ENCODE results near the gene XPR1.

Gene XPR1

DNA sequence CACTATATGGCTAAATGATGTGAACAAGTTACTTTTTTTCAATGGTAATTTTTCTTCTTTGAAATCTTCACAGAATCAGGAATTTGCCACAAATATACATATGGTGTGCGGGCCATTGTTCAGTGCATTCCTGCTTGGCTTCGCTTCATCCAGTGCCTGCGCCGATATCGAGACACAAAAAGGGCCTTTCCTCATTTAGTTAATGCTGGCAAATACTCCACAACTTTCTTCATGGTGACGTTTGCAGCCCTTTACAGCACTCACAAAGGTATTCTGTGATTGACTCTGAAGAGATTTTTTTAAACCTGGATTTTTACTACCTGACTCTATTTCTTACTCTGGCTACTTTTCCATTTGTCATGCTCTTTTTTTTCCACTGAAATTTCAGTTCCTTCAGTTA lies 204.6 kb downstream of the XPR1 start:
- TF ChIP-seq, protein P1, sequence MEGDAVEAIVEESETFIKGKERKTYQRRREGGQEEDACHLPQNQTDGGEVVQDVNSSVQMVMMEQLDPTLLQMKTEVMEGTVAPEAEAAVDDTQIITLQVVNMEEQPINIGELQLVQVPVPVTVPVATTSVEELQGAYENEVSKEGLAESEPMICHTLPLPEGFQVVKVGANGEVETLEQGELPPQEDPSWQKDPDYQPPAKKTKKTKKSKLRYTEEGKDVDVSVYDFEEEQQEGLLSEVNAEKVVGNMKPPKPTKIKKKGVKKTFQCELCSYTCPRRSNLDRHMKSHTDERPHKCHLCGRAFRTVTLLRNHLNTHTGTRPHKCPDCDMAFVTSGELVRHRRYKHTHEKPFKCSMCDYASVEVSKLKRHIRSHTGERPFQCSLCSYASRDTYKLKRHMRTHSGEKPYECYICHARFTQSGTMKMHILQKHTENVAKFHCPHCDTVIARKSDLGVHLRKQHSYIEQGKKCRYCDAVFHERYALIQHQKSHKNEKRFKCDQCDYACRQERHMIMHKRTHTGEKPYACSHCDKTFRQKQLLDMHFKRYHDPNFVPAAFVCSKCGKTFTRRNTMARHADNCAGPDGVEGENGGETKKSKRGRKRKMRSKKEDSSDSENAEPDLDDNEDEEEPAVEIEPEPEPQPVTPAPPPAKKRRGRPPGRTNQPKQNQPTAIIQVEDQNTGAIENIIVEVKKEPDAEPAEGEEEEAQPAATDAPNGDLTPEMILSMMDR (IDR thresholded peaks at IDR 0.05; ENCODE audit: low read length, missing control alignments): no peak
- no peak overlapping the region for H3K4me3 ChIP-seq (replicated peaks; ENCODE audit: low read depth, low read length)
- DNase-seq (ENCODE audit: low read depth): no peak

DNA sequence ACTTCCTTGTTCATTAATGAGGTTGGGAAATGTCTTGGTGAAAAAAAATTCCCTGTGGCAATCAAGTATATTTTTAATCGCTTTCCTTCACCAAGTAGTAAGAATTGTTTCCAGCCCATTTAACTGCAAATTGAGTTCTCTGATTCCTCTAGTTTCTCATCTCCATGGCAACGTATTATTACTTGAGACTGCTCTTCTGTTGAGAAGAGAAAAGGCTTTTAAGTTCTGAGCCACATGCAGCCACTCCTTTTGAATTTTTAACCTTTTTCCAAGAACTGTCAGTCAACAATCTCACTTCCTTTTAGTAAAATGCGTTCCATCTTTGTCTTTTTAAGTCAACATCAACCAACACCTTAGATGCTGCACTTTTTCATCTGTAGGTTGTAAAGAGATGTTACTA lies 205.2 kb downstream of the XPR1 start:
- TF ChIP-seq, protein P1 (IDR thresholded peaks at IDR 0.05; ENCODE audit: low read length, missing control alignments): no peak
- DNase-seq (ENCODE audit: low read depth): no peak
- no peak overlapping the region for H3K4me3 ChIP-seq (replicated peaks; ENCODE audit: low read depth, low read length)

DNA sequence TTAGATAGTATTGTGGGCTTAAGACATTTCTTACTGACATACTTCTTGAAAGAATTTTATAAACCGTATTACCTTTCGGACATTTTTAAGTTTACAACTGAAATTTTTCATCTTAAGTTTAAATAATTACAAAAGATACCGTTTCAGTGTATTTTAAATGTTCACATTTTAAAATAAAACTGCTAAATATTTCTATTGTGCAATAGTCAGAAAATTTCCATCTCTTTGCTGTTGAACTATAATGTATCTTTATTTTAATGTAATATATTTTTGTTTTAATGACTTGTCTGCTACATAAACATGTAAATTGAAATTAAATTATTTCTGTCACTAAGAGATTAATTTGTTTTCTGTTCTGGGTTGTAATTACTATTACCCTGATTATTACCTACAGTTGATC lies 206.7 kb downstream of the XPR1 start:
- no peak for DNase-seq (ENCODE audit: low read depth)
- TF ChIP-seq, protein P1 (IDR thresholded peaks at IDR 0.05; ENCODE audit: low read length, missing control alignments): no peak
- no peak overlapping the region for H3K4me3 ChIP-seq (replicated peaks; ENCODE audit: low read depth, low read length)

DNA sequence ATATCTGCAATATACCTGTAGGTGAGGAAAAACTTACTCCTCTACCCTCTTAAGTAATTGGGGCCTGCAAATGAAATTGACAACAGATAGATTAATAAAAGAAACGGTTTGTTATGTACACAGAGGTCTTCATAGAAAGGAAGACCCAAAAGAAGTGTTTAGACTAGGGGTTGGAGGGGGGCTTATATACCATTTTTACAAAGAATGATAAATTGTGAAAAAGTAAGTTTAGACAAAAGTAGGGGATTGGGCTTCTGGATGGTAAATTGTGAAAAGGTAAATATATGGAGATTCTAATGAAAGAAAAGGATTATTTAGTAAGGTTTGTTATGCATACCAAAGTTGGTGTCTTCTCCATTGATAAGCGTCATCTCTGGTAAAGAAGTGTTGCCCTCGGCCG lies 207.7 kb downstream of the XPR1 start:
- DNase-seq (ENCODE audit: low read depth): no peak
- no peak overlapping the region for H3K4me3 ChIP-seq (replicated peaks; ENCODE audit: low read depth, low read length)
- TF ChIP-seq, protein P1 (IDR thresholded peaks at IDR 0.05; ENCODE audit: low read length, missing control alignments): no peak

DNA sequence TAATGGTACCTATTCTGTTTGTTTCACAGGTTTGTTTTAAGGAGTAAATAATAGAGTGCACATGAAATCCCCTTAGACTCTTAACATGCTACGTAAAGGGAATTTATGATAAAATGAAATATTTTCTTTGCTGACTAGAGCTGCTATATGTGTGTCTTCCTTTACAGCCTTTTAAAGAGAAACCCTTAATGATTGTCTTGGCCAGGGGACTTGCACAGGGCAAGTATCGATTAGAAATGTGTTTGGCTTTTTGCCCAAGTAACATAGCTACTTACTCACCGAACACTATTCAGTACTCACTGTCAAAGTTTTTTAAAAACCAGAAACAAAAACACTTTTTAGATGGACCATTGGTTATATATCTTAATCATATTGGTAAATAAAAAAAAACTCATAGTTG lies 209.6 kb downstream of the XPR1 start:
- DNase-seq (ENCODE audit: low read depth): no peak
- H3K4me3 ChIP-seq (replicated peaks; ENCODE audit: low read depth, low read length): no peak overlapping the region
- TF ChIP-seq, protein P1 (IDR thresholded peaks at IDR 0.05; ENCODE audit: low read length, missing control alignments): no peak

DNA sequence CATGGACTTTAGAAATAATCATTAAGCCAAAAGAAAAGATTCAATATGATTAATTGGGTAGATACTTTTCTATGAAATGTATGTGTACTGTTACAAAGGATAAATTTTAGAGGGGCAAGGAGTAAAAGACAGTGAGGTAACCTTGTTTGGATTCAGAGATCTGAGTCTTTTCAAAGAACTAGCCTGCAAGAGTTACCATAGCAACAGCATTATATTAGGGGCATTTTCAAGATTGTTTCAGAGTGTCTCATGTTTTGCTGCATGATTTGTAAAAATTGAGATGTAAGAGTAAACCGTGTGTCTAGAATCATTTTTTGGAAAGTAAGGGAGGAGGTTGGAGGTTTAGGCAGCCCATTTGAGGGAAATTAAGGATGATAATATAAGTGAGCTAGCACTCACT lies 210.2 kb downstream of the XPR1 start:
- DNase-seq (ENCODE audit: low read depth): peak; percentile 72
- H3K4me3 ChIP-seq (replicated peaks; ENCODE audit: low read depth, low read length): no peak overlapping the region
- TF ChIP-seq, protein P1 (IDR thresholded peaks at IDR 0.05; ENCODE audit: low read length, missing control alignments): no peak

DNA sequence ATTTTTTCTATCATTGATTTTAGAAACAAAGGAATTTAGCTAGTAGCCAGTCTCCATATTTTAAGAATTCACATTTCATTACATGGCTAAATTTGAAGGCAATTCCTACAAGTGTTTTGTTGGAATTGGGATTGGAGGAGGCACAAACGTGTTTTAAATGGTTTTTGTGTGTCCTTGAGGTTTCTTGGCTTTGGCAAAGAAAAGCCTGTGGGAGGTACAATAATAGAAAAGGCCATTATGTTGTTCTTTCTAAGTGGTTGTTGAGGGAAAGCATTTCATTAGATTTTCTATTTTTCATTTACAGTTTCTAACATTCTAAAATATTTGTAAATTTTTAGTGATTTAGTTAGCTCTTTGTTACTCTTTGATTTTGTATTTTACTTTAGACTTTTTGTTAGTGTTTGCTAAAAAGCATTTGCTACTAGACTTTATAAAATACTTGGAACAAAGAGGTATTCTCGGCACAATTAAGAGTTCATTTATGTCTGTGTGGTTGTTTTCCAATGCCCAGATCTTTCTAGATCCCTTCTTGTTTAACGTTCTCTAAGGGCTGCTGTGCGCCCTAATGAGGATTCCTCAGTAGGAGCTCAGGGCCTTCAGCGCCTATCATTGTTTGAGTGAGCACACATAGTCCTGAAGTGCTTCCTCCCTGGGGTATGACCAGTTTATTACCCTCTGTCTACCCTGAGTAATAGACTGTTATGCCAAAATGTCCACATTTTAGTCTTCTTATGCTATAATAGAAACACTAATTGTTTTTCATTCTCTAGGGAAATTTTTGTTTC lies 210.9 kb downstream of the XPR1 start:
- peak; percentile 18 for DNase-seq (ENCODE audit: low read depth)
- H3K4me3 ChIP-seq (replicated peaks; ENCODE audit: low read depth, low read length): no peak overlapping the region
- TF ChIP-seq, protein P1 (IDR thresholded peaks at IDR 0.05; ENCODE audit: low read length, missing control alignments): no peak

All from fibroblast of pulmonary artery (primary cell).